Measurements from ENCODE around the gene MTOR. TPM values are rescaled to one million over a fixed set of nuclear protein-coding genes. Genes with fewer than 3 reads are reported as not detected.

Gene MTOR
- total and polyA plus RNA-seq, 2 of the 8 experiments (the other 6 are each of a cell fraction or from before 2014, with no cell fraction given), result 44.2 to 76.8 TPM

- no peak for TF ChIP-seq NRF1 (IDR thresholded peaks at IDR 0.05; ENCODE audit: low read depth, low read length)
Observed at GRCh38 chr1:11156963-11157362, 105.4 kb downstream of the MTOR start (continued).

All from H1 (cell line).